Neural progenitor cell (in vitro differentiated cells): Measurements from ENCODE around the gene XYLT1.

Experiments
- CTCF ChIP-seq: fragments of 200-600 bp; sonication (generic); IDR thresholded peaks from 2 replicates; pipeline ENCODE4 v1.5.1; 2017; ENCODE audit warnings: antibody characterized with exemption, mild to moderate bottlenecking
- EZH2 ChIP-seq: fragments of 200-600 bp; sonication (generic); IDR thresholded peaks from 2 replicates; pipeline ENCODE4 v1.6.1; 2017; ENCODE audit warnings: antibody characterized with exemption, mild to moderate bottlenecking, moderate library complexity
- EZH2phosphoT487 ChIP-seq: fragments of 200-600 bp; sonication (generic); IDR thresholded peaks from 2 replicates; pipeline ENCODE4 v1.6.1; 2017; ENCODE audit warnings: antibody characterized with exemption

GRCh38 chr16:17312094-17312710, 158.6 kb downstream of the XYLT1 start:
- no peak for TF ChIP-seq CTCF
- no peak for TF ChIP-seq EZH2phosphoT487
- TF ChIP-seq EZH2 = no peak
